OCI-LY1 (cell line): Measurements from ENCODE around the gene CYB5R4.

Experiments
- EZH2 ChIP-seq: fragments of 200-600 bp; sonication (generic), shearing (Covaris generic); IDR thresholded peaks from 2 replicates; pipeline ENCODE4 v1.8.0; 2017; ENCODE audit warnings: borderline replicate concordance, mixed run types, mild to moderate bottlenecking, antibody characterized with exemption, low read length, moderate library complexity, mixed read lengths
- TF ChIP-seq, protein P1 (sequence below): fragments of 200-600 bp; sonication (generic), shearing (Covaris generic); IDR thresholded peaks from 2 replicates; pipeline ENCODE4 v1.5.1; 2017; ENCODE audit warnings: mild to moderate bottlenecking, antibody characterized with exemption, low read length, moderate library complexity, mixed read lengths

DNA sequence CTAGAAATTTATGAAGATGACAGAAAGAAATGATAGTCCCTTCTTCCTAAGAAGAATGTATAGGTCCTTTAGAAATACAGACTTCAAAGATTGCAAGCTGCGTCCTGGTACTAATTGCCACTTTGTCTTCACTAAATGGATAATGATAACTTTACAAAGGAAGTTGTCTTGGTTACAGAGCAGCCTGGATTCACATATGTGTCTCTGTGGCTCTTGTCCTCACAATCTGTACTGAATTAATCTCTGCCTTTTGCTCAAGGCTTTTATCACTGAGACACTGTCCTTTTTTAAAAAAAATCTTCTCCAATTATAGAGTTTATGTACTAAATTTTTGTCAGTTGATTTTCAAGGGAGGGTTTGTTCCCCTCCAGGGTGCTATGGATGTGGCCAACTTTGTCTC, 156.5 kb downstream of the CYB5R4 start:
- TF ChIP-seq, protein P1, sequence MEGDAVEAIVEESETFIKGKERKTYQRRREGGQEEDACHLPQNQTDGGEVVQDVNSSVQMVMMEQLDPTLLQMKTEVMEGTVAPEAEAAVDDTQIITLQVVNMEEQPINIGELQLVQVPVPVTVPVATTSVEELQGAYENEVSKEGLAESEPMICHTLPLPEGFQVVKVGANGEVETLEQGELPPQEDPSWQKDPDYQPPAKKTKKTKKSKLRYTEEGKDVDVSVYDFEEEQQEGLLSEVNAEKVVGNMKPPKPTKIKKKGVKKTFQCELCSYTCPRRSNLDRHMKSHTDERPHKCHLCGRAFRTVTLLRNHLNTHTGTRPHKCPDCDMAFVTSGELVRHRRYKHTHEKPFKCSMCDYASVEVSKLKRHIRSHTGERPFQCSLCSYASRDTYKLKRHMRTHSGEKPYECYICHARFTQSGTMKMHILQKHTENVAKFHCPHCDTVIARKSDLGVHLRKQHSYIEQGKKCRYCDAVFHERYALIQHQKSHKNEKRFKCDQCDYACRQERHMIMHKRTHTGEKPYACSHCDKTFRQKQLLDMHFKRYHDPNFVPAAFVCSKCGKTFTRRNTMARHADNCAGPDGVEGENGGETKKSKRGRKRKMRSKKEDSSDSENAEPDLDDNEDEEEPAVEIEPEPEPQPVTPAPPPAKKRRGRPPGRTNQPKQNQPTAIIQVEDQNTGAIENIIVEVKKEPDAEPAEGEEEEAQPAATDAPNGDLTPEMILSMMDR: no peak
- no peak for TF ChIP-seq EZH2
